ENCODE results near the gene HS6ST1. TPM values are rescaled to one million over a fixed set of nuclear protein-coding genes. Genes with fewer than 3 reads are reported as not detected.

HS6ST1 gene
- total RNA-seq, 2 experiments from 2014 or later = 13.6 to 17.6 TPM

- H3K27ac ChIP-seq (ENCODE audit: low read depth, low read length, poor library complexity, severe bottlenecking) = no peak overlapping the region
- intact Hi-C loops (cut with micrococcal nuclease; ENCODE audit: unreplicated experiment) = loop anchor here (10.0 kb wide), 1 partner anchor 195 kb away; no protein-coding TSS in a partner anchor
- ChIA-PET CTCF (ENCODE audit: unreplicated experiment) (interaction anchor here (0.5 kb wide), 1 partner anchor 412 kb away, joined by 6 read pairs; no protein-coding TSS in a partner anchor), POLR2A (no interaction called here)
- no peak overlapping the region for H3K4me2 ChIP-seq (ENCODE audit: low read length)
- H2AFZ ChIP-seq (ENCODE audit: low read length) = no peak overlapping the region
- peaks cover 25% of the 10 kb centered on the region for H4K20me1 ChIP-seq (ENCODE audit: insufficient read depth, low read length)
- H3K4me1 ChIP-seq (ENCODE audit: insufficient read depth, low read length, poor library complexity, severe bottlenecking) = peaks cover 19% of the 10 kb centered on the region
- no peaks in the 10 kb centered on the region for H3K9me2 ChIP-seq (ENCODE audit: insufficient read depth, low read length)
- DNase-seq (ENCODE audit: low spot score) = no peak
- H3K4me3 ChIP-seq (ENCODE audit: low read depth, low read length, poor library complexity, severe bottlenecking) = no peak overlapping the region
- no peaks in the 10 kb centered on the region for H3K9me3 ChIP-seq (ENCODE audit: low read length)
- no peaks in the 10 kb centered on the region for H3K79me2 ChIP-seq (ENCODE audit: insufficient read depth, low read depth, low read length)
- BruUV-seq (replicated peaks) = no TSS peak
- H3K36me3 ChIP-seq (ENCODE audit: insufficient read depth, low read length) = no peaks in the 10 kb centered on the region
- no peak for TF ChIP-seq CTCF (conservative IDR thresholded peaks at IDR 0.05; ENCODE audit: low read length)
- TF ChIP-seq EZH2phosphoT487 (IDR thresholded peaks at IDR 0.05; ENCODE audit: borderline replicate concordance, low read depth, low read length) = no peak
Measured at GRCh38 chr2:128309280-128310093, 9.2 kb downstream of the HS6ST1 start.

GRCh38 chr2:128308889-128309279 is 9.8 kb downstream of the HS6ST1 start:
- Histone ChIP-seq H3K4me2 (ENCODE audit: low read length) (no peak overlapping the region), H3K79me2 (ENCODE audit: insufficient read depth, low read depth, low read length) (no peaks in the 10 kb centered on the region), H3K36me3 (ENCODE audit: insufficient read depth, low read length) (no peaks in the 10 kb centered on the region), H3K9me3 (ENCODE audit: low read length) (no peaks in the 10 kb centered on the region), H2AFZ (ENCODE audit: low read length) (no peak overlapping the region), H4K20me1 (ENCODE audit: insufficient read depth, low read length) (peaks cover 25% of the 10 kb centered on the region), H3K9me2 (ENCODE audit: insufficient read depth, low read length) (no peaks in the 10 kb centered on the region), H3K4me3 (ENCODE audit: low read depth, low read length, poor library complexity, severe bottlenecking) (no peak overlapping the region), H3K27ac (ENCODE audit: low read depth, low read length, poor library complexity, severe bottlenecking) (no peak overlapping the region), H3K4me1 (ENCODE audit: insufficient read depth, low read length, poor library complexity, severe bottlenecking) (peaks cover 19% of the 10 kb centered on the region)
- no TSS peak for BruUV-seq (replicated peaks)
- POLR2A ChIA-PET = interaction anchor here (0.6 kb wide), 1 partner anchor 10 kb away, joined by 3 read pairs; no protein-coding TSS in a partner anchor
- TF ChIP-seq CTCF (conservative IDR thresholded peaks at IDR 0.05; ENCODE audit: low read length) = no peak
- no peak for TF ChIP-seq EZH2phosphoT487 (IDR thresholded peaks at IDR 0.05; ENCODE audit: borderline replicate concordance, low read depth, low read length)
- intact Hi-C loops (cut with micrococcal nuclease; ENCODE audit: unreplicated experiment) = loop anchor here (10.0 kb wide), 1 partner anchor 196 kb away; no protein-coding TSS in a partner anchor
- CTCF ChIA-PET (ENCODE audit: unreplicated experiment) = no interaction called here
- no peak for DNase-seq (ENCODE audit: low spot score)

- POLR2A ChIA-PET = interaction anchor here (0.6 kb wide), 1 partner anchor 10 kb away, joined by 3 read pairs; no protein-coding TSS in a partner anchor
- H3K27ac ChIP-seq (ENCODE audit: low read depth, low read length, poor library complexity, severe bottlenecking) = no peak overlapping the region
- H3K4me1 ChIP-seq (ENCODE audit: insufficient read depth, low read length, poor library complexity, severe bottlenecking) = peaks cover 22% of the 10 kb centered on the region
- no peak overlapping the region for H3K4me2 ChIP-seq (ENCODE audit: low read length)
- peaks cover 23% of the 10 kb centered on the region for H4K20me1 ChIP-seq (ENCODE audit: insufficient read depth, low read length)
- no peaks in the 10 kb centered on the region for H3K79me2 ChIP-seq (ENCODE audit: insufficient read depth, low read depth, low read length)
- DNase-seq (ENCODE audit: low spot score) = no peak
- CTCF ChIA-PET (ENCODE audit: unreplicated experiment) = no interaction called here
- no peak overlapping the region for H2AFZ ChIP-seq (ENCODE audit: low read length)
- no peaks in the 10 kb centered on the region for H3K36me3 ChIP-seq (ENCODE audit: insufficient read depth, low read length)
- no peaks in the 10 kb centered on the region for H3K9me2 ChIP-seq (ENCODE audit: insufficient read depth, low read length)
- TF ChIP-seq EZH2phosphoT487 (IDR thresholded peaks at IDR 0.05; ENCODE audit: borderline replicate concordance, low read depth, low read length) = no peak
- TF ChIP-seq CTCF (conservative IDR thresholded peaks at IDR 0.05; ENCODE audit: low read length) = no peak
- intact Hi-C loops (cut with micrococcal nuclease; ENCODE audit: unreplicated experiment) = loop anchor here (10.0 kb wide), 1 partner anchor 196 kb away; no protein-coding TSS in a partner anchor
- no TSS peak for BruUV-seq (replicated peaks)
- H3K9me3 ChIP-seq (ENCODE audit: low read length) = no peaks in the 10 kb centered on the region
- no peak overlapping the region for H3K4me3 ChIP-seq (ENCODE audit: low read depth, low read length, poor library complexity, severe bottlenecking)
Measured at GRCh38 chr2:128308284-128308731, 10.4 kb downstream of the HS6ST1 start.
